Uterus (tissue), 2 donors: Measurements from ENCODE around the gene RNASEH1.

Experiments used
- CTCF ChIP-seq, 4 experiments: fragments of 200-600 bp in 2 of 4; fragments of 450-650 bp in 2 of 4; sonication (generic) in 2 of 4; IDR thresholded peaks; one replicate each; pipeline ENCODE4 v1.5.1; 2016 to 2019; ENCODE audit warnings: antibody characterized with exemption in 4 of 4, mild to moderate bottlenecking in 2 of 4, moderate library complexity in 1 of 4
- POLR2A ChIP-seq, 2 donors: fragments of 450-650 bp; IDR thresholded peaks; one replicate each; pipeline ENCODE4 v1.6.1; 2016; ENCODE audit warnings: antibody characterized with exemption in 2 of 2, mild to moderate bottlenecking in 1 of 2, moderate library complexity in 1 of 2

- no peak for TF ChIP-seq CTCF (IDR thresholded peaks at IDR 0.05)
- no peak for TF ChIP-seq POLR2A (IDR thresholded peaks at IDR 0.05)
Observed at GRCh38 chr2:3578987-3579386, 20.9 kb upstream of the RNASEH1 start.
